ENCODE data around the gene FARP1.

DNA sequence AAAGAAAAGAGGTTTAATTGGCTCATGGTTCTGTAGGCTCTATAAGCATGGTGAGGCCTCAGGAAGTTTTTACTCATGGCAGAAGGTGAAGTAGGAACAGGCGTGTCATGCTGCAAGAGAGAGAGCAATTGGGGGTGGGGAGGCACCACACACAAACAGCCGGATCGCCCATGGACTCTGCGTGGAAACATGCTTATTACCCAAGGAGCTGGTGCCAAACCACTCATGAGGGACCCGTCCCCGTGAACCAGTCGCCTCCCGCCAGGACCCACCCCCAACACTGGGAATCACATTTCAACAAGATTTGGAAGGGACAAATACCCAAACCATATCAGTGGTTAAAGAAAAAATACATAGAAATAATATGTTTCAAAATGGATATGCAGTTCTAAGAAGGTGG is 208.7 kb downstream of the FARP1 start:
- TF ChIP-seq EP300 (IDR thresholded peaks at IDR 0.05; ENCODE audit: borderline replicate concordance) (no peak), TAF1 (IDR thresholded peaks at IDR 0.05; ENCODE audit: low read depth) (no peak), EGR1 (IDR thresholded peaks at IDR 0.05) (no peak), CREB1 (IDR thresholded peaks at IDR 0.05; ENCODE audit: low read depth) (no peak), YY1 (IDR thresholded peaks at IDR 0.05; ENCODE audit: low read depth) (no peak), TCF12 (IDR thresholded peaks at IDR 0.05; ENCODE audit: low read depth) (no peak)
- TF ChIP-seq, protein P1, sequence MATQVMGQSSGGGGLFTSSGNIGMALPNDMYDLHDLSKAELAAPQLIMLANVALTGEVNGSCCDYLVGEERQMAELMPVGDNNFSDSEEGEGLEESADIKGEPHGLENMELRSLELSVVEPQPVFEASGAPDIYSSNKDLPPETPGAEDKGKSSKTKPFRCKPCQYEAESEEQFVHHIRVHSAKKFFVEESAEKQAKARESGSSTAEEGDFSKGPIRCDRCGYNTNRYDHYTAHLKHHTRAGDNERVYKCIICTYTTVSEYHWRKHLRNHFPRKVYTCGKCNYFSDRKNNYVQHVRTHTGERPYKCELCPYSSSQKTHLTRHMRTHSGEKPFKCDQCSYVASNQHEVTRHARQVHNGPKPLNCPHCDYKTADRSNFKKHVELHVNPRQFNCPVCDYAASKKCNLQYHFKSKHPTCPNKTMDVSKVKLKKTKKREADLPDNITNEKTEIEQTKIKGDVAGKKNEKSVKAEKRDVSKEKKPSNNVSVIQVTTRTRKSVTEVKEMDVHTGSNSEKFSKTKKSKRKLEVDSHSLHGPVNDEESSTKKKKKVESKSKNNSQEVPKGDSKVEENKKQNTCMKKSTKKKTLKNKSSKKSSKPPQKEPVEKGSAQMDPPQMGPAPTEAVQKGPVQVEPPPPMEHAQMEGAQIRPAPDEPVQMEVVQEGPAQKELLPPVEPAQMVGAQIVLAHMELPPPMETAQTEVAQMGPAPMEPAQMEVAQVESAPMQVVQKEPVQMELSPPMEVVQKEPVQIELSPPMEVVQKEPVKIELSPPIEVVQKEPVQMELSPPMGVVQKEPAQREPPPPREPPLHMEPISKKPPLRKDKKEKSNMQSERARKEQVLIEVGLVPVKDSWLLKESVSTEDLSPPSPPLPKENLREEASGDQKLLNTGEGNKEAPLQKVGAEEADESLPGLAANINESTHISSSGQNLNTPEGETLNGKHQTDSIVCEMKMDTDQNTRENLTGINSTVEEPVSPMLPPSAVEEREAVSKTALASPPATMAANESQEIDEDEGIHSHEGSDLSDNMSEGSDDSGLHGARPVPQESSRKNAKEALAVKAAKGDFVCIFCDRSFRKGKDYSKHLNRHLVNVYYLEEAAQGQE (IDR thresholded peaks at IDR 0.05; ENCODE audit: low read depth) = no peak
